AG04449 (cell line): ENCODE results near the gene THEMIS.
"Not testable (repeated sequence)": the region's sequence is repeated elsewhere in the genome, so short reads cannot be mapped to it uniquely, and the experiment has no call there.

ENCODE experiments used
- CTCF ChIA-PET: fragments of 350-600 bp; formaldehyde crosslinking; extraction: SDS; loops from one replicate; lab custom pipeline; 2021; ENCODE audit warnings: antibody characterized with exemption; lab: Yijun Ruan, JAX
- POLR2A ChIA-PET: fragments of 400-600, 350-600 bp; formaldehyde crosslinking; extraction: SDS; loops from one replicate; lab custom pipeline; 2020; ENCODE audit warnings: antibody characterized with exemption, inconsistent platforms; lab: Yijun Ruan, JAX
- DNase-seq: peaks from one replicate; pipeline ENCODE4 v3.0.0-alpha.2; 2010; ENCODE audit warnings: low read depth, low spot score
- H3K4me3 ChIP-seq: 2 replicates; pipeline ENCODE4 v1.5.1; 2011; ENCODE audit warnings: low read depth, mild to moderate bottlenecking, control low read depth, low read length
- CTCF ChIP-seq: IDR thresholded peaks from one replicate; pipeline ENCODE4 v1.5.1; 2011; ENCODE audit warnings: mild to moderate bottlenecking, moderate library complexity, low read length, control low read depth, inconsistent platforms; ENCODE audit not compliant: insufficient read depth; ENCODE audit errors: missing control alignments

The THEMIS gene

GRCh38 chr6:127784468-127784867, 116.4 kb downstream of the THEMIS start:
- POLR2A ChIA-PET, result no interaction called here
- no peak for DNase-seq
- H3K4me3 ChIP-seq, result no peak overlapping the region
- CTCF ChIA-PET, result no interaction called here
- TF ChIP-seq CTCF, result no peak

GRCh38 chr6:127781636-127782272, 119.1 kb downstream of the THEMIS start:
- POLR2A ChIA-PET, DNase-seq, CTCF ChIA-PET, H3K4me3 ChIP-seq: not testable (repeated sequence)

GRCh38 chr6:127776320-127776719, 124.5 kb downstream of the THEMIS start:
- CTCF ChIA-PET, result interaction anchor here (1.2 kb wide), 1 partner anchor 10 kb away, joined by 3 read pairs; no protein-coding TSS in a partner anchor
- no peak overlapping the region for H3K4me3 ChIP-seq
- DNase-seq, result no peak
- TF ChIP-seq CTCF, result no peak
- POLR2A ChIA-PET, result no interaction called here

GRCh38 chr6:127775371-127775770, 125.5 kb downstream of the THEMIS start:
- no peak for TF ChIP-seq CTCF
- H3K4me3 ChIP-seq, result no peak overlapping the region
- DNase-seq, result no peak
- POLR2A ChIA-PET, result no interaction called here
- CTCF ChIA-PET, result interaction anchor here (1.2 kb wide), 1 partner anchor 11 kb away, joined by 3 read pairs; no protein-coding TSS in a partner anchor

GRCh38 chr6:127768745-127769144, 132.1 kb downstream of the THEMIS start:
- DNase-seq, result no peak
- ChIA-PET POLR2A (interaction anchor here (0.5 kb wide), 1 partner anchor 126 kb away, joined by 3 read pairs; no protein-coding TSS in a partner anchor), CTCF (no interaction called here)
- no peak for TF ChIP-seq CTCF
- no peak overlapping the region for H3K4me3 ChIP-seq

GRCh38 chr6:127768223-127768622, 132.6 kb downstream of the THEMIS start:
- POLR2A ChIA-PET, result no interaction called here
- CTCF ChIA-PET, result no interaction called here
- TF ChIP-seq CTCF, result no peak

GRCh38 chr6:127765949-127766348, 134.9 kb downstream of the THEMIS start:
- no peak for TF ChIP-seq CTCF
- POLR2A ChIA-PET, result no interaction called here
- DNase-seq, result no peak
- no peak overlapping the region for H3K4me3 ChIP-seq
- CTCF ChIA-PET, result no interaction called here

More at GRCh38 chr6:127768223-127768622, 132.6 kb downstream of the THEMIS start:
- DNase-seq, result no peak
- H3K4me3 ChIP-seq, result no peak overlapping the region
